ENCODE data around the gene RMDN2.

DNA sequence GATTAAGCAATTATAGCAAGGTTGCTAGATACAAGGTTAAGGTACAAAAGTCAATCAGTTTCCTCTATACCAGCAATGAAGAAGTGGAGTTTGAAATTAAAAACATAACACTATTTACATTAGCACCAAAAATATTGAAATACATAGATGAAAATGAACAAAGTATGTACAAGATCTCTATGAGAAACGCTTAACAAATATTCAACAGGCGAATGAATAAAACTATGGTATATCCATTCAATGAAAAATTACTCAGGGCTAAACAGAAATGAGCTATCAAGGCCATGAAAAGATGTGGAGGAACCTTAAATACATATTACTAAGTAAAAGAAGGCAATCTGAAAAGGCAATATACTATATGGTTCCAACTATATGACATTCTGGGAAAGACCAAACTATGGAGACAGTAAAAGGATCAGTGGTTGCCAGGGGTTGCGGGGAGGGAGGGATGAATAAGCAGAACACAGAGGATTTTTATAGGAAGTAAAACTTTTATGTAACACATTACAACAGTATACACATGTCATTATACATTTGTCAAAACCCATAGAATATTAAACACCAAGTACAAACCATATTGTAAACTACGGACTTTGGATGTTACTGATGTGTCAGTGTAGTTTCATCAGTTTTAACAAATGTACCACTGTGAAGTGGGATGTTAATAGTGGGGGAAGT, 62.1 kb downstream of the RMDN2 start:
- TF ChIP-seq POLR2A (IDR thresholded peaks at IDR 0.05; ENCODE audit: extremely low read depth, insufficient read length) (no peak), CTCF (IDR thresholded peaks at IDR 0.05; ENCODE audit: low read depth, low read length) (no peak)

All from NB4 (cell line).